ENCODE measurements around the gene ZNF747. TPM values are rescaled to one million over a fixed set of nuclear protein-coding genes. Genes with fewer than 3 reads are reported as not detected.

Gene ZNF747
- total RNA-seq, 1 donor from 2014 or later: 4.8 TPM

GRCh38 chr16:30488764-30489605, 45.7 kb downstream of the ZNF747 start:
- no peaks in the 10 kb centered on the region for H3K36me3 Mint-ChIP-seq (ENCODE audit: unreplicated experiment)
- no peaks in the 10 kb centered on the region for H3K9me3 Mint-ChIP-seq (ENCODE audit: unreplicated experiment)
- TF ChIP-seq CTCF (IDR thresholded peaks at IDR 0.05): no peak
- no peak overlapping the region for H3K27ac Mint-ChIP-seq (ENCODE audit: unreplicated experiment)
- no peak for DNase-seq (ENCODE audit: extremely low spot score, unreplicated experiment)
- peaks cover 4% of the 10 kb centered on the region for H3K27me3 Mint-ChIP-seq (ENCODE audit: unreplicated experiment)
- H3K4me3 Mint-ChIP-seq (ENCODE audit: unreplicated experiment): no peak overlapping the region
- H3K4me1 Mint-ChIP-seq (ENCODE audit: unreplicated experiment): peaks cover 10% of the 10 kb centered on the region

- H3K27me3 Mint-ChIP-seq (ENCODE audit: unreplicated experiment): peaks cover 4% of the 10 kb centered on the region
- DNase-seq (ENCODE audit: extremely low spot score, unreplicated experiment): no peak
Measured at GRCh38 chr16:30485818-30486436, 48.7 kb downstream of the ZNF747 start.

GRCh38 chr16:30484887-30485286, 49.8 kb downstream of the ZNF747 start:
- Mint-ChIP-seq H3K36me3 (ENCODE audit: unreplicated experiment) (no peaks in the 10 kb centered on the region), H3K4me3 (ENCODE audit: unreplicated experiment) (no peak overlapping the region), H3K4me1 (ENCODE audit: unreplicated experiment) (no peaks in the 10 kb centered on the region), H3K27ac (ENCODE audit: unreplicated experiment) (no peak overlapping the region), H3K9me3 (ENCODE audit: unreplicated experiment) (no peaks in the 10 kb centered on the region), H3K27me3 (ENCODE audit: unreplicated experiment) (peaks cover 11% of the 10 kb centered on the region)
- DNase-seq (ENCODE audit: extremely low spot score, unreplicated experiment): no peak
- no peak for TF ChIP-seq CTCF (IDR thresholded peaks at IDR 0.05)

More at GRCh38 chr16:30485818-30486436, 48.7 kb downstream of the ZNF747 start:
- Mint-ChIP-seq H3K4me1 (ENCODE audit: unreplicated experiment) (no peaks in the 10 kb centered on the region), H3K27ac (ENCODE audit: unreplicated experiment) (no peak overlapping the region), H3K36me3 (ENCODE audit: unreplicated experiment) (no peaks in the 10 kb centered on the region), H3K4me3 (ENCODE audit: unreplicated experiment) (no peak overlapping the region), H3K9me3 (ENCODE audit: unreplicated experiment) (no peaks in the 10 kb centered on the region)
- TF ChIP-seq CTCF (IDR thresholded peaks at IDR 0.05): no peak

GRCh38 chr16:30482366-30482765, 52.3 kb downstream of the ZNF747 start:
- Mint-ChIP-seq H3K4me3 (ENCODE audit: unreplicated experiment) (no peak overlapping the region), H3K9me3 (ENCODE audit: unreplicated experiment) (no peaks in the 10 kb centered on the region), H3K4me1 (ENCODE audit: unreplicated experiment) (no peaks in the 10 kb centered on the region), H3K27me3 (ENCODE audit: unreplicated experiment) (peaks cover 23% of the 10 kb centered on the region), H3K36me3 (ENCODE audit: unreplicated experiment) (no peaks in the 10 kb centered on the region), H3K27ac (ENCODE audit: unreplicated experiment) (no peak overlapping the region)
- no peak for DNase-seq (ENCODE audit: extremely low spot score, unreplicated experiment)
- TF ChIP-seq CTCF (IDR thresholded peaks at IDR 0.05): peak; percentile 29

GRCh38 chr16:30481381-30481780, 53.3 kb downstream of the ZNF747 start:
- Mint-ChIP-seq H3K27ac (ENCODE audit: unreplicated experiment) (no peak overlapping the region), H3K36me3 (ENCODE audit: unreplicated experiment) (no peaks in the 10 kb centered on the region), H3K27me3 (ENCODE audit: unreplicated experiment) (peaks cover 23% of the 10 kb centered on the region), H3K9me3 (ENCODE audit: unreplicated experiment) (no peaks in the 10 kb centered on the region), H3K4me1 (ENCODE audit: unreplicated experiment) (no peaks in the 10 kb centered on the region), H3K4me3 (ENCODE audit: unreplicated experiment) (no peak overlapping the region)
- DNase-seq (ENCODE audit: extremely low spot score, unreplicated experiment): no peak
- TF ChIP-seq CTCF (IDR thresholded peaks at IDR 0.05): no peak
